WTC11 (cell line): Measurements from ENCODE around the gene LITAFD. TPM values are rescaled to one million over a fixed set of nuclear protein-coding genes. Genes with fewer than 3 reads are reported as not detected.

ENCODE experiments used
- ATAC-seq: fragments of 200-7000 bp; cut with Tn5 transposase; 2 replicates; pipeline ENCODE4 v1.10.0; 2021; ENCODE audit warnings: mild to moderate bottlenecking, moderate library complexity
- CTCF ChIA-PET: fragments of 300-600 bp; sonication (Branson Sonifier 250); formaldehyde crosslinking; loops from one replicate; lab custom pipeline; 2021; ENCODE audit warnings: antibody characterized with exemption; lab: Charles Lee
- POLR2A ChIA-PET: fragments of 350-600 bp; sonication (Branson Sonifier 250); formaldehyde crosslinking; loops from one replicate; lab custom pipeline; 2021; ENCODE audit warnings: antibody characterized with exemption; lab: Charles Lee
- DNase-seq: peaks from one replicate; pipeline ENCODE4 v3.0.0; 2021; ENCODE audit warnings: low spot score
- H3K27ac Mint-ChIP-seq: 2 replicates; pipeline ENCODE4 v1.8.0; 2021; ENCODE audit warnings: mixed read lengths
- H3K27me3 Mint-ChIP-seq: 2 replicates; pipeline ENCODE4 v1.8.0; 2021; ENCODE audit warnings: low read depth, mild to moderate bottlenecking, moderate library complexity, mixed read lengths
- H3K36me3 Mint-ChIP-seq: 2 replicates; pipeline ENCODE4 v1.8.0; 2021; ENCODE audit warnings: mixed read lengths
- H3K4me1 Mint-ChIP-seq: 2 replicates; pipeline ENCODE4 v1.8.0; 2022; ENCODE audit warnings: mixed read lengths
- H3K4me3 Mint-ChIP-seq: 2 replicates; pipeline ENCODE4 v1.8.0; 2021; ENCODE audit warnings: mild to moderate bottlenecking, moderate library complexity, mixed read lengths
- H3K9me3 Mint-ChIP-seq: 2 replicates; pipeline ENCODE4 v1.8.0; 2021; ENCODE audit warnings: mixed read lengths
- AFF4 ChIP-seq: sonication (generic); formaldehyde crosslinking; IDR thresholded peaks from 2 replicates; pipeline ENCODE4 v1.8.1; 2023; ENCODE audit warnings: mild to moderate bottlenecking, missing genetic modification reagents, borderline replicate concordance
- CREM ChIP-seq: sonication (generic); formaldehyde crosslinking; IDR thresholded peaks from 2 replicates; pipeline ENCODE4 v1.8.1; 2022; ENCODE audit warnings: mild to moderate bottlenecking, missing genetic modification reagents, moderate library complexity
- CTCF ChIP-seq: fragments of 200-600 bp; IDR thresholded peaks from 2 replicates; pipeline ENCODE4 v1.8.0; 2022; ENCODE audit warnings: antibody characterized with exemption
- E2F1 ChIP-seq: sonication (generic); formaldehyde crosslinking; IDR thresholded peaks from 2 replicates; pipeline ENCODE4 v1.8.0; 2022; ENCODE audit warnings: mild to moderate bottlenecking, missing genetic modification reagents
- FOXK1 ChIP-seq: sonication (generic); formaldehyde crosslinking; IDR thresholded peaks from 2 replicates; pipeline ENCODE4 v1.8.0; 2022; ENCODE audit warnings: mild to moderate bottlenecking, moderate library complexity, missing genetic modification reagents
- GRHL2 ChIP-seq: fragments of 250-450 bp; sonication (Bioruptor Pico); IDR thresholded peaks from 2 replicates; pipeline ENCODE4 v1.8.0; 2022; ENCODE audit warnings: mild to moderate bottlenecking, moderate library complexity; ENCODE audit not compliant: insufficient replicate concordance, severe bottlenecking
- JAZF1 ChIP-seq: fragments of 250-450 bp; sonication (Bioruptor Pico); IDR thresholded peaks from 2 replicates; pipeline ENCODE4 v1.9.0; 2021; ENCODE audit warnings: moderate library complexity, mild to moderate bottlenecking, inconsistent platforms
- JUN ChIP-seq: sonication (generic); formaldehyde crosslinking; IDR thresholded peaks from 2 replicates; pipeline ENCODE4 v1.8.0; 2023; ENCODE audit warnings: mild to moderate bottlenecking, missing genetic modification reagents
- NFE2L1 ChIP-seq: sonication (generic); formaldehyde crosslinking; IDR thresholded peaks from 2 replicates; pipeline ENCODE4 v1.8.1; 2023; ENCODE audit warnings: missing genetic modification reagents
- NR1H2 ChIP-seq: sonication (generic); formaldehyde crosslinking; IDR thresholded peaks from 2 replicates; pipeline ENCODE4 v1.9.0; 2021; ENCODE audit warnings: mild to moderate bottlenecking, moderate library complexity, missing genetic modification reagents
- OVOL2 ChIP-seq: fragments of 250-450 bp; sonication (Bioruptor Pico); IDR thresholded peaks from 2 replicates; pipeline ENCODE4 v1.9.0; 2021; ENCODE audit warnings: mild to moderate bottlenecking, borderline replicate concordance
- PRRX2 ChIP-seq: fragments of 250-450 bp; sonication (Bioruptor Pico); IDR thresholded peaks from 2 replicates; pipeline ENCODE4 v1.8.0; 2021; ENCODE audit warnings: mild to moderate bottlenecking
- RELA ChIP-seq: sonication (generic); formaldehyde crosslinking; IDR thresholded peaks from 2 replicates; pipeline ENCODE4 v1.8.1; 2022; ENCODE audit warnings: missing genetic modification reagents, mild to moderate bottlenecking, borderline replicate concordance
- SMAD4 ChIP-seq: sonication (generic); formaldehyde crosslinking; IDR thresholded peaks from 2 replicates; pipeline ENCODE4 v1.8.0; 2022; ENCODE audit warnings: mild to moderate bottlenecking, missing genetic modification reagents
- ZNF138 ChIP-seq: sonication (generic); formaldehyde crosslinking; conservative IDR thresholded peaks from 2 replicates; pipeline ENCODE4 v1.8.1; 2022; ENCODE audit warnings: mild to moderate bottlenecking, moderate library complexity, missing genetic modification reagents
- ZNF219 ChIP-seq: sonication (generic); formaldehyde crosslinking; IDR thresholded peaks from 2 replicates; pipeline ENCODE4 v1.8.0; 2023; ENCODE audit warnings: missing genetic modification reagents, mild to moderate bottlenecking, borderline replicate concordance
- ZNF232 ChIP-seq: sonication (generic); formaldehyde crosslinking; IDR thresholded peaks from 2 replicates; pipeline ENCODE4 v1.8.0; 2022; ENCODE audit warnings: mild to moderate bottlenecking, missing genetic modification reagents
- ZNF281 ChIP-seq: sonication (generic); formaldehyde crosslinking; IDR thresholded peaks from 2 replicates; pipeline ENCODE4 v1.8.0; 2023; ENCODE audit warnings: mild to moderate bottlenecking, missing genetic modification reagents
- ZNF416 ChIP-seq: fragments of 250-450 bp; sonication (Bioruptor Pico); IDR thresholded peaks from 2 replicates; pipeline ENCODE4 v1.9.0; 2021; ENCODE audit warnings: mild to moderate bottlenecking, inconsistent platforms
- ZNF671 ChIP-seq: fragments of 250-450 bp; sonication (Bioruptor Pico); IDR thresholded peaks from 2 replicates; pipeline ENCODE4 v1.8.0; 2021; ENCODE audit warnings: mild to moderate bottlenecking
- total RNA-seq: library from RNA; stranded (reverse); gene quantifications from 3 replicates; pipeline ENCODE4 v1.2.3, GENCODE V29; 2021
- TF ChIP-seq, protein P1 (sequence below): sonication (generic); formaldehyde crosslinking; IDR thresholded peaks from 2 replicates; pipeline ENCODE4 v1.8.1; 2023; ENCODE audit warnings: mild to moderate bottlenecking, missing genetic modification reagents
- TF ChIP-seq, protein P2 (sequence below): sonication (generic); formaldehyde crosslinking; IDR thresholded peaks from 2 replicates; pipeline ENCODE4 v1.8.1; 2022; ENCODE audit warnings: low read depth, missing genetic modification reagents, borderline replicate concordance

The LITAFD gene
- total RNA-seq, 1 experiment from 2014 or later = not detected

DNA sequence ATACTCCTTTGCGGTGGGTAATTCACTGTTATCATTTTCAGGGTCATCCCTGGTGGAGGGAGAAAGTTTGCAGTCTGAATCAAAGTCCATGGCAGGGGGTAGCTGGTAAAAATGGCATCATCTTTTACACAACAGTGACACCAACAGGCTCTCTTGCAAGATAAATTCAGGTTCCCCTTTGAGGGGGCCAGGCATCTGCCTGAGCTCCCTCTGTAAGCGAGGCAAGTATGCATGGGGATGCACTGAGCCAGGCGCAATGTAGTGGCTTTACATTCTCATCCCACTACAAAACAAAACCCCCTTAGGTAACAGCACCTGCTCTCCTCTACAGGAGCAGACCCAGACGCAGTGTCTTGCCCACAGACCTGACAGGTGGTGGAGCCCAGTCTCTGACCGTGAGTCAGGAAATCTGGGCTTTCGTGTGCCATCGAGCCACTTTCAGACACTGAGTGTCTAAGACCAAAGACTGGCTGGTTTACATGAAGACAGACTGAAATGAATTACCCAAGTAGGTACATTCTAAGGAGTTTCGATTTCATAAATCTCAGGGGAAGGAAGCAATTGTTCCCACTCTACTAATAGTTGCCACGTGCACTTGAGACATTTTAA, 17.7 kb downstream of the LITAFD start:
- Mint-ChIP-seq H3K36me3 (peaks cover 89% of the 10 kb centered on the region), H3K4me3 (no peak overlapping the region), H3K27me3 (no peaks in the 10 kb centered on the region), H3K27ac (peak overlapping the region; percentile 37), H3K9me3 (no peaks in the 10 kb centered on the region), H3K4me1 (no peaks in the 10 kb centered on the region)
- TF ChIP-seq NR1H2 (CRISPR knock-in tag) (no peak), CTCF (no peak), CREM (CRISPR knock-in tag) (no peak), ZNF416 (CRISPR knock-in tag) (no peak), ZNF232 (CRISPR knock-in tag) (no peak), RELA (no peak), JUN (CRISPR knock-in tag) (no peak), ZNF138 (CRISPR knock-in tag) (no peak)
- CTCF ChIA-PET = interaction anchor here (0.6 to 4.3 kb wide), 8 partner anchors 16 to 219 kb away, joined by 3 to 15 read pairs (median 4); partner anchors contain the start of gene CARHSP1
- peak; percentile 65 for ATAC-seq
- POLR2A ChIA-PET = interaction anchor here (0.6 kb wide), 1 partner anchor 107 kb away, joined by 3 read pairs; no protein-coding TSS in a partner anchor
- DNase-seq = no peak

DNA sequence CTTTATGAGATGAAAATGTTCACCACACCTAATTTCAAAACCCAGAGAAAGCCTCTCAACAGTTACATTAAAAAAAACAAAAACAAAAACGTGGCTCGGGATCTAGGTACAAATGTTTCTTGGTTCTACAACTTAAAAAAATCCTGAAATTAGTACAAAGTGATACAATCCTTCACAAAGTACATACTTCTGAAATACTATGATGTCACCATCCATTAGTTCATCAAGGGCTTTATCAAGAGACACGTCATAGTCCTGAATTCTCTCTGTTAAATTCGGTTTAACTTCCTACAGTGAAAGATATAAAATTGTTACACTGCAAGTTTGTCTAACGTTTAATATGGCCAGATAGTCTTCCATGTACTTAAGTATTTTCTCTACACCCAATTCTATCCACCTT, 18.2 kb downstream of the LITAFD start:
- no peak for ATAC-seq
- Mint-ChIP-seq H3K4me1 (no peaks in the 10 kb centered on the region), H3K9me3 (no peaks in the 10 kb centered on the region), H3K36me3 (peaks cover 89% of the 10 kb centered on the region), H3K4me3 (no peak overlapping the region)
- ChIA-PET POLR2A (no interaction called here), CTCF (interaction anchor here (1.1 to 4.3 kb wide), 5 partner anchors 32 to 113 kb away, joined by 3 to 15 read pairs (median 5); partner anchors contain the start of gene CARHSP1)
- TF ChIP-seq E2F1 (CRISPR knock-in tag) = no peak
- TF ChIP-seq OVOL2 (CRISPR knock-in tag) = no peak
- no peak for TF ChIP-seq JAZF1 (CRISPR knock-in tag)
- TF ChIP-seq ZNF416 (CRISPR knock-in tag) = no peak
- no peak for TF ChIP-seq SMAD4 (CRISPR knock-in tag)
- no peak for TF ChIP-seq ZNF281 (CRISPR knock-in tag)
- no peak for TF ChIP-seq AFF4 (CRISPR knock-in tag)
- no peak for TF ChIP-seq RELA
- TF ChIP-seq, protein P1, sequence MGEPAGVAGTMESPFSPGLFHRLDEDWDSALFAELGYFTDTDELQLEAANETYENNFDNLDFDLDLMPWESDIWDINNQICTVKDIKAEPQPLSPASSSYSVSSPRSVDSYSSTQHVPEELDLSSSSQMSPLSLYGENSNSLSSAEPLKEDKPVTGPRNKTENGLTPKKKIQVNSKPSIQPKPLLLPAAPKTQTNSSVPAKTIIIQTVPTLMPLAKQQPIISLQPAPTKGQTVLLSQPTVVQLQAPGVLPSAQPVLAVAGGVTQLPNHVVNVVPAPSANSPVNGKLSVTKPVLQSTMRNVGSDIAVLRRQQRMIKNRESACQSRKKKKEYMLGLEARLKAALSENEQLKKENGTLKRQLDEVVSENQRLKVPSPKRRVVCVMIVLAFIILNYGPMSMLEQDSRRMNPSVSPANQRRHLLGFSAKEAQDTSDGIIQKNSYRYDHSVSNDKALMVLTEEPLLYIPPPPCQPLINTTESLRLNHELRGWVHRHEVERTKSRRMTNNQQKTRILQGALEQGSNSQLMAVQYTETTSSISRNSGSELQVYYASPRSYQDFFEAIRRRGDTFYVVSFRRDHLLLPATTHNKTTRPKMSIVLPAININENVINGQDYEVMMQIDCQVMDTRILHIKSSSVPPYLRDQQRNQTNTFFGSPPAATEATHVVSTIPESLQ (CRISPR knock-in tag) = no peak
- no peak for TF ChIP-seq ZNF219 (CRISPR knock-in tag)
- TF ChIP-seq PRRX2 = no peak
- no peak for TF ChIP-seq ZNF671 (CRISPR knock-in tag)
- no peak for TF ChIP-seq NFE2L1
- TF ChIP-seq, protein P2, sequence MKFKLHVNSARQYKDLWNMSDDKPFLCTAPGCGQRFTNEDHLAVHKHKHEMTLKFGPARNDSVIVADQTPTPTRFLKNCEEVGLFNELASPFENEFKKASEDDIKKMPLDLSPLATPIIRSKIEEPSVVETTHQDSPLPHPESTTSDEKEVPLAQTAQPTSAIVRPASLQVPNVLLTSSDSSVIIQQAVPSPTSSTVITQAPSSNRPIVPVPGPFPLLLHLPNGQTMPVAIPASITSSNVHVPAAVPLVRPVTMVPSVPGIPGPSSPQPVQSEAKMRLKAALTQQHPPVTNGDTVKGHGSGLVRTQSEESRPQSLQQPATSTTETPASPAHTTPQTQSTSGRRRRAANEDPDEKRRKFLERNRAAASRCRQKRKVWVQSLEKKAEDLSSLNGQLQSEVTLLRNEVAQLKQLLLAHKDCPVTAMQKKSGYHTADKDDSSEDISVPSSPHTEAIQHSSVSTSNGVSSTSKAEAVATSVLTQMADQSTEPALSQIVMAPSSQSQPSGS (CRISPR knock-in tag) = no peak
- no peak for TF ChIP-seq GRHL2 (CRISPR knock-in tag)
- no peak for TF ChIP-seq FOXK1
- TF ChIP-seq, all 79 proteins: peak for 0
- no peaks in the 10 kb centered on the region for H3K27me3 Mint-ChIP-seq
- DNase-seq = no peak
- H3K27ac Mint-ChIP-seq = peak overlapping the region; percentile 37; the same call in 1 of the 2 replicates
